GM21825 (cell line): ENCODE measurements around the gene STKLD1.

Source experiments
- ATAC-seq: cut with Tn5 transposase; IDR thresholded peaks from one replicate; pipeline ENCODE4 v1.9.1; 2021; ENCODE audit warnings: mild to moderate bottlenecking, moderate library complexity; ENCODE audit not compliant: unreplicated experiment

The STKLD1 gene

DNA sequence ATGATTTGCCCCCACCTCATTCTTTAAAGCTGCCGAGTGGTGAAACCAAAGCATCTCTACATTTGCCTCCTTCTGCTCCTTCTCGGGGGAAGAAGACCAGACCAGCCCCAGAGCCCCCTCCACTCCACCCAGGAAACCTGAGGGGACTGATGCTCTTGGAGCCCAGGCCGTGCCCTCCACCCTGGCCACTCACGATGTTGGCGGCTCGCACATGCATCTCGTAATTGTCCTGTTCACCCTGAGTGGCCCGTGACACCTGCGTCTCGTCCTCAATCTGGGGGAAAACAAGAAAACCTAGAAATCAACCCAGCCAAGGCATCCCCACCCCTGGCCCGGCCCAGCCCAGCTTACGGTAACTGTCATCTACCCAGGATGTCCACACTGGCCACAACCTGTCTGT is 31.2 kb upstream of the STKLD1 start:
- no peak for ATAC-seq

DNA sequence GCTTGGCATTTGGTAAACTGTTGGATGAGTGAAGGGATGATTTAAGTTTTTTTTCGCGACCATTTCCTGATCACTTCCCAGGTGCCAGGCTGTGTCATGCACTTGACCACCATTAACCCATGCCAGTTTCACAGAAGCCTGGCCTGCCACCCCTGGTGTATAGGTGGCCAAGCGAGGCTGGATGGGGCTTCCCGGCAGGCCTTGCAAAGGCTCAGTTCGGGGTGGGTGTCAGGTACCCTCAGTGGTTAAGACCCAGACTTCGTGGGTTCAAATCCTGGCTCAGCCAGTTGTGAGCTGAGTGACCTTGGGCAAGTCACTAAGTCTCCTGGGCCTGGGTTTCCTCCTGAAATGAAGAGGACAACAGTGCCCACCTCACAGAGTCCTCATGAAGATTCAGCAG is 30.6 kb upstream of the STKLD1 start:
- no peak for ATAC-seq

DNA sequence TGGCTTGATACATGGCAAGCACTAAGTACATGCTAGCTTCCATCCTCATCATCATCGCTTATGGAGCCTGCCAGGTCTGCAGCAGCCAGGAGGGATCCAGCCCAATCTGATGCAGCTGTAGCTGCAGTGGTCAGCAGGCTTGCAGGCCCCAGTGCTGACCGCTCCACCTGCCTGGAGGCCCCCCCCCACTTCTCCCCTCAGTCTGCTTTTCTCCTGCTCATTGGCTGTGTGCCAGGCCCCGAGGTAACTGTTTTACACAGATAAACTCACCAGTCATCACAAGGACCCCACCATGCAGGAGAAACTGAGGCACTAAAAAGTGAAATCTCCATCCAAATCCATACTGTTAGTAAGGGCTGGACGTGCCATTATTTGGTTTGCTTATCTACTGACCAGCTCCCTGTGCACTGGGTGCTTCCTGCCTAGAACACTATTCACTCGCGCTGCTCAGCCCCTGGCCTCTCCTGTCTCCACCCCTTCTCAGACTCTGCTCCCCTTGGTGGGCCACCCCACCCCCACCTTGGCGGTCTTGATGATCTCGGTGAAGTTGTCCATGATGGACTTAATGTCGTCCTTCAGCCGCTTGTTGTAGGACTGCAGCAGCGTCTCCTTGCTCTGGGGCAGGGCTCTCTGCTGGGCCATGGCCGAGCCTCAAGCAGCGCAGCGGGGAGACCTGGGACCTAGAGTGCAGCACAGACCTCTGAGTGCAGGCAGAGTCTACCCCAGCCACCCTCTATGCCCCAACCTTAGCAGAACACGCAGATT is 30.0 kb upstream of the STKLD1 start:
- ATAC-seq: no peak

DNA sequence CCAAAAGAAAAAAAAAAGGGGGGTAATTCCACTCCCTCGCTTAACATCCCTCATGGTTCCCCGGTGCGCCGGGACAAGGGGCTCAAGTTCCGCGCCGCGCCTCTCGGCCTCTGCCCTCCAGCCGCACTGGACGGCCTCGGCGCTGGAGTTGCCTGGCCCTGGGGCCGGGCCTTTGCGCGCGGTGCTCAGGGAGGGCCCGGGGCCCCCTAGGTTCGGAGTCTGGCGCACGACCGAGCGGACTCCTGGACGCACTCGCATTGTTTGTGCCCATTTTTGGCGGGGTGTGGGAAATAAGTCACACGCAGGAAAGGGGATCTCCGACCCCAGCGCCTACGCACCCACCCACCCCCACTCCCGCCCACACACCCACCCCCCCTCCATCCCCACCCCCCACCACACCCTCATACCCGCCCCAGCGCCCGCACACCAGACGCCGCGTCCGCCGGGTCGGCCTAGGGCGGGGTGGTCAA is 28.6 kb upstream of the STKLD1 start:
- ATAC-seq: peak; percentile 17

DNA sequence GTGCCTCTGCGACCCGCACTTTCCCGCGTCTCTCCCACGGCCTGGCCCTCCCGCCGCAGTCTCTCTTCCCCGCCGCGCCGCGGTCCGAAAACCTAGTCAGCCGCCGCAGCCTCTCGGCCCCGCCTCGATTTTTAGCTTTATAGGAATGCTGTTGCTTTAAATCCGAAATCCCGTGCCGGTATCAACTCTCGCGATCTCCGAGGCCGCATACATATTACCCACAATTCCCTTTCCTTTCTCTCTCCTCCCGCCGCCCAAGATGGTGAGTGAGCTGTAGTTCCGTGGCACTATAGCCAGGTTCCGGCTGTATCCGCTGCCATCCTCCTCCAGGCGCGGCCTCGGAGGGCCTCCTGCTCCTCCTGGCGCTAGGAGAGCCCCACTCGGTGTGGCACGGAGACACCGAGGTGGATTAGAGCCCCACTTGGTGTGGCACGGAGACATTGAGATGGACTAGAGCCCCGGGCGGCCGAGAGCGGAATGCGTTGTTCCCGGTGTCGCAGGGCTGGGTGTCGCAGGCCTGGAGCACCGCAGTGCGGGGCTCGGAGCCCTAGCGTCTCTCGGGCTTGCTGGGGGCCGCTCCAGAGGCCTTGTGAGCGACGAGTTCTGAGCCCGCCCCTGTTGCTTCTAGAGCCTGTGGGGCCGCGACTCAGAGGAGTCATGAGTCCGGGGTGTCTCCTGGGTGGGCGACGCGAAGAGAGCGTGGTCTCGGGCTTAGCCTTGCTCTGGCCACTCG is 28.0 kb upstream of the STKLD1 start, which contains the start of the genes MED22 and RPL7A:
Gene MED22 (minus strand): TSS at position 147 of the 733 bp plus-strand sequence. CDS start 1,469 bp downstream, outside the sequence.
Gene RPL7A (plus strand): TSS at position 234 of the 733 bp plus-strand sequence. CDS start 26 bp downstream, at position 260.
- peak; percentile 55 for ATAC-seq

DNA sequence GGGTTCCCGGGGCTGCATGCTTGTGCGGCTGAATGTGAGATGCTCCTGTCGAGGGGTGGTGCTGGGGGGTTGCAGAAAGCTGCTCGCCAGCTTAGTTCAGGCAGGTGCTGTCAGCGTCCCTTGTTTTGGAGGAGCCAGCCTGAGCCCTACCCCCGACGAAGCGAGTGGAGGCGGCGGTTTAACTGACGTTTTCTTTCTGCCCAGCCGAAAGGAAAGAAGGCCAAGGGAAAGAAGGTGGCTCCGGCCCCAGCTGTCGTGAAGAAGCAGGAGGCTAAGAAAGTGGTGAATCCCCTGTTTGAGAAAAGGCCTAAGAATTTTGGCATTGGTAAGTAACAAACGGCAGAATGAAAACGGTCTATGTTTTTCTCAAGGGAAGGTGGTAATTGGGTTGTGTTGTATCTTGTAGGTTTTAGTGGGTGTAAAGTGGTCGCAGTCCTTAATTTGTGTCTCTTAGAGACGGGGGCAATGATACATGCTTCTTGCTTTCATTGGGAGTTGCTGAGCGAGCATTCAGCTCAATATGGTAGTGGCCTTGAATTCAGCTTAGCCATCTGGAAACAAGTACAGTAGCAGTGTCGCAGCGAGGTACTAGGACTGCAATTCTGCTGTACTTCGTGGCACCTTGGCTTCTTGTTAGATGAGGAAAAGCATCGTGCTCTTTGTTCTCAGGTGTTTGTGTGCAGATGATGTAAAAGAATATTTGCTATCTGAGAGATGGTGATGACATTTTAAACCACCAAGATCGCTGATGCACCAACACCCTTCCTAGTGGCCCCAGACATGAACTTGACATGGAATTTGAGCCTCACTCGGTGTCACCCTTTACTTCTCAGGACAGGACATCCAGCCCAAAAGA is 27.2 kb upstream of the STKLD1 start:
- no peak for ATAC-seq

DNA sequence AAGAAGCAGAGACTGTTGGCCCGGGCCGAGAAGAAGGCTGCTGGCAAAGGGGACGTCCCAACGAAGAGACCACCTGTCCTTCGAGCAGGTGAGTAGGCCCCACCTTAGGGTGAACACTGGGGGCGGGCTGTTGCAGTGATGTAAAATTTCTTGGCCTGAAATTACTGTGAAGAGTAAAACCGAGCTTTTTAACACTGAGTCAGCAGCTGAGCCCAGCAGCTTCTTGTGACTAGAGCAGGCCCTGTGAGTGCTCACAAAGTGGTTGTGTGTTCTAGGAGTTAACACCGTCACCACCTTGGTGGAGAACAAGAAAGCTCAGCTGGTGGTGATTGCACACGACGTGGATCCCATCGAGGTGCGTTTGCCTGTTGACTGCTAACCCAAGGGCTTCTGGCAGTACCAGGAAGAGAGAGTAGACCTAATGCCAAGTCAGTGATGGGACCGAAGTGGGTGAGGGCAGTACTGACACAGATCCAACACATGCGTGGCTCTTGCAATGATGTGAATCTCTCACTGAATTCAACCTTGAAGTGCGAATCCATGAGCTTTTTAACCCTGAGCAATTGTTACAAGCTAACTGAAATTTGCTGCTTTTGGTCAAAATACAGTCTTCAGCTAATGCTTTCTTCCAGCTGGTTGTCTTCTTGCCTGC is 26.1 kb upstream of the STKLD1 start:
- no peak for ATAC-seq

DNA sequence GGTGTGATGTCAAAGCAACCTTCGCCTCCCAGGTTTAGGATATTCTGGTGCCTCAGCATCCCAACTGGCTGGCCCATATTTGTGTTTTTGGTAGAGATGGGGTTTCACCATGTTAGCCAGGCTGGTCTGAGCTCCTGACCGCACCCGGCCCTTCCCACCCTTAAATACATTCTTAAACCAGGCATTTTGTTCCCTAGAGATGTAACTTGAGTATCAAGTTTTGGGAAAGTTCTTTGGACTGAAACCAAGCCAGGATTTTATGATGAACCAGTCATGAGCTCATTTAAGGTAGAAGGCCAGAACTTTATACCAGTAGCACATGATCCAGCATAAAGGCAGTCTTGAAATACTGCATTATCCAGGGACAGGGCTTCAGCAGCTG is 24.6 kb upstream of the STKLD1 start:
- ATAC-seq: no peak

DNA sequence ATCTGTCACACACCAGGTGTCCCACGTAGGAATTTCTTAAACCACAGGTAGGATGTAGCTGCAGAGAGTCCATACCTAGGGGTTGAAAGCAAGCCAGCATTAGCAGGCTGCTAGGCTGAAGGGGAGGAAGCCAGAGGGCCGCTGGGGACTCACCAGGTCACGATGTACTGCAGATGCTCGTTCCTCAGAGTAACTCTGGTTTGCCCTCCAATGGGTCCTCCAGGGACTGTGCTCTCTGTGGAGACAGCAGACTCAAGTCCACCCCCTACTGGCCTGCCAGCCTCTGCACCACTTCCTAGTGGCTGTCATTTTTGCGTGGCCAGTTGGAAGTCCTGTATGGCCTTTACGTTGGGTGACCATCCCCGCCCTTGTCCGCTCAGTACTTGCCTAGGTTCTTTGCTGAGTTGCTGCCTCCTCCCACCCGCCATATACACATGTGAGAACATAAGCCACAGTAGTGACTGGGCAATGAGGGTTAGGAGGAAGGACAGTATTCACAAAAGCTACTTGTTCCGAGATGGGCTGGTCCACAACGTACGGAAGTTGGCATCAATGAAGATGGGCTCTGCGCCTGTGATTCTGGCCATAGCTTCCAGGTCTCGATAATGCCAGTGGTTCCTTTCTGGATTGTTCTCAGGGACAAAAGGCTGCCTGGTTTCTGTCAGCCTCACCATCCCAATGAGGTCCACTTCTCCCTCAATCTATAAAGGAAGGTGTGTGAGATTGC is 24.1 kb upstream of the STKLD1 start:
- no peak for ATAC-seq

DNA sequence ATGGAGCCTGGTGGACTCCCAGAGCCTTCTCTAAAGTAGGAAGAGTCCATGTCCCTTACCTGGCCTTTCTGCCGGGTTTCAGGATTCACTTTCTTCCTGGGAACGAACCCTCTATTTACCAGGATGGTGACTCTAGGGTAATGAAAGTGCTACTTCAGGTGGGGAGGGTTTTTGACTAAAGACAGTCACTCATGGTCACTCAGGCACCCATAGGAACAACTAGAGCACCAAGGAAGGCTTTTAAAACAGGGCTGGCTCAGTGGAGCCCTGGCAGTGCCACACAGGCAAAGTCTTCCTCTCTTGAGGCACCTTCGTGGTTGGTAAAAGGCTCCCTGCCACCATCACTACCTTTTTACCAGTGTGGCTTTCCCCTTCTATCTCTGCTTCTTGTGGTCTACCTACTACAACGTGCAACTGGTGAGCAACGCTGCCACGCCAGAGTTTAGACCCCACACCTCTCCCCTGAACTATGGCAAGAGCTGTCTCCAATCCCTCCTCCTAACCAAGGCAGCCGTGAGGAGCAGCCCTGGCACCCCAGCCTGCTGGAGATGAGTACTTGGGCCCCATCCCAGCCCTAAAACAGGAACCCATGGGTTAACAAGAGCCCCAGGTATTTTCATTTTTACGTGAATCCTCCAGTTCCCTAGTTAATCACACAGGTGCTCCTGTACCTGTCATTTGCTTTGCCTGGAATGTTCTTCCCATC is 23.4 kb upstream of the STKLD1 start:
- no peak for ATAC-seq

DNA sequence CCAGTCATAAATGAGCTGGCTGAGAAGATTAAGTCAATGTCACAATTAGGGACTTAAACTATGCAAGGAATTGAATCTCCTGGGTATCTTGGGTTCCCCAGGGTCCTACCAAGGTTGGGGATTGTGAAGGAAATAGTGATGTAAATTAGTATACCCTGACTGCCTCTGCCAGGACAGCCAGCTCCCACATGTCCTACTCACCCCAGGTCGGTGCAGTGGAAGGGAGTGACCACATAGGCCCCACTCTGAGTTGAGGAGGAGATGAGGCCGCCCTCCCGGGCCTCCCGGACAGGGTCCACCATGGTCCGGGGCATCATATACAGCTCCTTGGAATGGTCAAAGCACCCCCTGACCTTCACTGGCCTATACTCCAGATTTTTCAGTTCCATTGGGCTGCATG is 22.6 kb upstream of the STKLD1 start:
- ATAC-seq: no peak

DNA sequence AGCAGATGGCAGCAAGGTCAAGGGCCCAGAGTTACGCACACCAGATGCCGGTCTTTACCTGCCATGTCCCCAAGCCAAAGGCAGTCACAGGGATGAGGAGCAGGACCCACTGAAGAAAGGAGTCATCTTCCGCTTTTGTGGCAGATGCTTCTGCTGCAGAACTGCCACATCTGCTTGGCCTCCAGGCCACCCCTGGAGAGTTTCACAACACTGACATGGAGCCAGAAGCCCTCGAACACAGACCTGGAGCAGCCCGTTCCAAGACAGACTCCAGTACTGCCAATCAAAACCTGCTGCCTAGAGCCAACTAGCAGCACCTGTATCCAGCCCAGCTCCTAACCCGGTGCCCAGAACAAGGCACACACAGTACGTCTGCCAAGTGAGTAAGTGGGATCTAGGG is 21.4 kb upstream of the STKLD1 start:
- no peak for ATAC-seq

DNA sequence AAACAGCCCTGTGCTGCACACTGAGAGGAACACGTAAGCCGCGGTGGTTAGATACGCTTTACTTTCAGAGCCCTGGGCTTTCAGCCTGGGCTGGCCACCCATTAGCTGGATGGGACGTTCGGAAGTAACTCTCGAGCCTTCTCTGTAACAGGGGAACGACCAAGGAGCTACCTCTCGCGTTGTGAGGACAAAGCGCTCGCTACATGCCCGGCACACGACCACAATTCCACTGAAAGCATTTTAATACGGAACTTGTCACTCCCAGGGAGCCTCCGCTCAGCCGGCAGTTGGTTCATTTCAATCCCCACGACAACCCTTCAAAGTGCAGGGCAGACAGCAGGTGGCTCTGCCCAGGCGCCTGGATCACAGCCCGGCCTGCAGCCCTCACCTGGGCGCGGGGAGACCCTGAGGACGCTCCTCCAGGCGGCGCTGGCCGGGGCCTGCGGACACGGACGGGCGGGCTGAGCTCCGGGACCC is 20.2 kb upstream of the STKLD1 start:
- peak; percentile 25 for ATAC-seq

DNA sequence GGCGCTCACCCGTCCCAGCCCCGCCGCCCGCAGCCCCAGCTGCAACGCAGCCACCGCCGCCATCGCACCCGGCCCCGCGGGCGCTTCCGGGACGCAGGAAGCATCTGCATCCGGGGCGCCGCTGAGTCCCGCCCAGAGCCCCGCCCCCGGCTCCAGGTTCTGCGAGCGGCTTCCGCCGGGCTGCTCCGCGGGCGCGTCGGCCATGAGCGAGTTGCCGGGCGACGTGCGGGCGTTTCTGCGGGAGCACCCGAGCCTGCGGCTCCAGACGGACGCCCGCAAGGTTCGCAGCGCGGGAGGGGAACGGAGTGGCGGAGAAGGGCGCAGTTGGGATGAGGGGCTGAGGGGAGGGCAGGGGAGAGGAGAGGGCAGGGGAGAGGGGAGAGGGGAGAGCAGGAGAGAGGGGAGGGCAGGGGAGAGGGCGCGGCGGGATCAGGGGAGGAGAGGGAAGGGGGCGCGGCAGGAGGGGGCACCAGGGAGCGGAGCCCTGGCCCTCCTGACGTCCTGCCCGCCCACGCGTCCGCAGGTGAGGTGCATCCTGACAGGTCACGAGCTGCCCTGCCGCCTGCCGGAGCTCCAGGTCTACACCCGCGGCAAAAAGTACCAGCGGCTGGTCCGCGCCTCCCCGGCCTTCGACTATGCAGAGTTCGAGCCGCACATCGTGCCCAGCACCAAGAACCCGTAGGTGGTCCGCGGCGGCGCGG is 19.6 kb upstream of the STKLD1 start, which contains the start of the genes SURF1 and SURF2:
Gene SURF1 (minus strand): TSS at position 97 of the 701 bp plus-strand sequence. CDS start 34 bp downstream, at position 63.
Gene SURF2 (plus strand): TSS at position 160 of the 701 bp plus-strand sequence. CDS start 43 bp downstream, at position 203.
- ATAC-seq: peak; percentile 67

DNA sequence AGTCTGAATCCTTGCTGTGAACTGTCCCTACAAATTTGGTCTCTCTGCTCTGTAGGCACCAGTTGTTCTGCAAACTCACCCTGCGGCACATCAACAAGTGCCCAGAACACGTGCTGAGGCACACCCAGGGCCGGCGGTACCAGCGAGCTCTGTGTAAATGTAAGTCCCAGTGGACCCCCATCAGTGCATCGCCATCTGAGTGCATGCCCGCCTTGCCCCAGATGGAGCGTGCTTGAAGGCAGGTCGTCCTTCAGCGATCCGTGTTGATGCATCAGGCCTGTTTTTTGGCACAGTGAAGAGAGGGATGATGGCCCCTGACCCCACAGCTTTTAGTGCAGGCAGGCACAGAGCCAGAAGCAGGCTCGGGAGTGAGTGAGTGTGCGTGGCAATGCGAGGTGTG is 18.5 kb upstream of the STKLD1 start:
- no peak for ATAC-seq

DNA sequence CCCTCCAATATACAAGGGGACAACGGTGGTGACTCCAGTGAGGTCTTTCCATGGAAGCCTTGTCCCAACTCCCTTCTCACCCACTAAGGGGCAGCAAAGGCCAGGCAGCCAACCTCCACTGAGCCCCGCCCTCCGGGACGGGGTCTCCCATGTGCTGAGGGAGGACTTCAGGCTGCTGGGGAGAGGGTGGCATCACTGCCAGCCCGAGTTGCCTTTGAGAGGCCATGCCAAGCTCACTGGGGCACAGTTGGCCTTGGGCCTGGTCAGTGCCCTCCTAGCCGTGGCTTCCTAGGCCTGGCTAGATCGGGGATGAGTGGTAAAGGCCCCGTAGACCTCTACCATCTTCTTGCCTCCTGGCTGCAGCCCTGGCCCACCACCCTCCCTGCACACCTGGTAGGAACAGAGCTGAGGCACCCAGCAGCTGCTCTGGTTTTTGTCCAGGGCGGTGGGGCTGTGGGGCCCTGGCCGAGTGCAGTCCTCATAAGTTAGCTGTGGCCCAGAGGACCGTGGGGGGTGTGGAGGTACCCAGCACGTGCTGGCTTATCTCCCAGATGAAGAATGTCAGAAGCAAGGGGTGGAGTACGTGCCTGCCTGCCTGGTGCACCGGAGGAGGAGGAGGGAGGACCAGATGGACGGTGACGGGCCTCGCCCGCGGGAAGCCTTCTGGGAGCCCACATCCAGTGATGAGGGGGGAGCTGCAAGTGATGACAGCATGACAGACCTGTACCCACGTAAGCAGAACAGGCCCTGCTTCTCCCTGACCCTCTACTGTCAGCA is 16.6 kb upstream of the STKLD1 start:
- no peak for ATAC-seq
